ENCODE results near the gene ABCA1. TPM values are rescaled to one million over a fixed set of nuclear protein-coding genes. Genes with fewer than 3 reads are reported as not detected.

The ABCA1 gene
- total and polyA plus RNA-seq, 2 of the 13 experiments (the other 11 are each of a cell fraction or from before 2014, with no cell fraction given) = 26.8 to 63.8 TPM

- TF ChIP-seq ZFP37 (CRISPR knock-in tag; IDR thresholded peaks at IDR 0.05; ENCODE audit: borderline replicate concordance) = no peak
- TF ChIP-seq SPEN (CRISPR knock-in tag; IDR thresholded peaks at IDR 0.05; ENCODE audit: low read depth) = no peak
- TF ChIP-seq ZBTB1 (CRISPR knock-in tag; IDR thresholded peaks at IDR 0.05; ENCODE audit: borderline replicate concordance) = no peak
- no peak for TF ChIP-seq THAP7 (CRISPR knock-in tag; IDR thresholded peaks at IDR 0.05)
- TF ChIP-seq PATZ1 (CRISPR knock-in tag; IDR thresholded peaks at IDR 0.05) = peak; percentile 69; the same call in 1 of the 2 replicates
- TF ChIP-seq ATF4 (CRISPR knock-in tag; IDR thresholded peaks at IDR 0.05) = no peak
- TF ChIP-seq ZNF484 (CRISPR knock-in tag; IDR thresholded peaks at IDR 0.05; ENCODE audit: borderline replicate concordance, low read depth) = no peak
- no peak for TF ChIP-seq ZBTB40 (IDR thresholded peaks at IDR 0.05)
- no peak; the same call in 1 of the 2 replicates for TF ChIP-seq ZBTB40 (CRISPR knock-in tag; IDR thresholded peaks at IDR 0.05)
- peak; percentile 74 for TF ChIP-seq IRF2 (CRISPR knock-in tag; IDR thresholded peaks at IDR 0.05)
- TF ChIP-seq POGZ (CRISPR knock-in tag; IDR thresholded peaks at IDR 0.05) = 0 out of 2 replicates have a peak, but pooled peaks have one; percentile 42
- TF ChIP-seq HMGA1 (CRISPR knock-in tag; conservative IDR thresholded peaks at IDR 0.05) = no peak
- no peak for TF ChIP-seq TGIF2 (CRISPR knock-in tag; IDR thresholded peaks at IDR 0.05)
Observed at GRCh38 chr9:104885818-104886709, 41.9 kb downstream of the ABCA1 start (continued).
